Measurements from ENCODE around the gene ZNF407.

The ZNF407 gene

DNA sequence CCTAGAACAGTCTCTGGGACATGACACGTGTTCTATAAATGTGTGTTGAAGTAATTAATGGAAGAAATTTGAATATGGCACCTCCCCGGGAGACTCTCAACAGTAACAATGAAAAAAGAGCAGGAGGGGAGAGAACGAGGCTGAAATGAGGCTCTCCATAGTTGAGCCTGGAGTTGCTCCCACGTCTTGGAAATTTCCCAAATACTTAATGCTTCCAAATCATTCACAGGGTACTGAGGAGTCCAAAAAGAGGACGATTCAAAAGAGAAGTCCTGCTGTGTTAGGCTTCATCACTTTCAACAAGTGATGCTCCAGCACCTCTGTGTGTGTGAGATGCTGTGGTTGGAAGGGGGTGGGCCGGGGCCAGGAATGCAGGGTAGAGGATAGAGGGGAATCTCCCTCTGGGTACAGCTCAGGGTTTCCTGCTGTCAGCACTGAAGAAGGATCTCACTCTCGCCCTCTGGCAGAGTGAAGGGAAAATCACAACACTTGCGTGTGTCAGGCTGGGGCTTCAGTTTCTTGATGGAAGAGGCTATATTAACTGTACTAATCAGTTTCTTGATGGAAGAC, 18.1 kb upstream of the ZNF407 start:
- no peak for DNase-seq (ENCODE audit: low read depth in 1 of 2, low spot score in 1 of 2)

DNA sequence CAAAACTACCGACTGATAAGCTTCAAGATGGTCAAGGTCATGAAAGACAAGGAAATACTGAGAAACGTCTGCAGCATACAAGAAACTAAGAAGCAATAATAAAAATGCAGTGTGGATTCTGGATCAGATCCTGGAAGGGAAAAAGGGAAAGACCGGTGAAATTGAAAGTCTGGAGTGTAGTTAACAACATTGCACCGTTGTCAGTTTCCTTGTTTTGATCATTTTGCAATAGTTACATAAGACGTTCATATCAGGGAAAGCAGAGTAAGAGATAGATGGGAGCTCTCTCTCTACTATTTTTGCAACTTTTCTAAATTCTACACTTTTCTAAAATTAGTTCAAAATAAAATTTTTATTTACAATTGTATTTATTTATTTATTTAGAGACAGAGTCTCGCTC, 15.0 kb upstream of the ZNF407 start:
- DNase-seq (ENCODE audit: low read depth in 1 of 2, low spot score in 1 of 2), result no peak

DNA sequence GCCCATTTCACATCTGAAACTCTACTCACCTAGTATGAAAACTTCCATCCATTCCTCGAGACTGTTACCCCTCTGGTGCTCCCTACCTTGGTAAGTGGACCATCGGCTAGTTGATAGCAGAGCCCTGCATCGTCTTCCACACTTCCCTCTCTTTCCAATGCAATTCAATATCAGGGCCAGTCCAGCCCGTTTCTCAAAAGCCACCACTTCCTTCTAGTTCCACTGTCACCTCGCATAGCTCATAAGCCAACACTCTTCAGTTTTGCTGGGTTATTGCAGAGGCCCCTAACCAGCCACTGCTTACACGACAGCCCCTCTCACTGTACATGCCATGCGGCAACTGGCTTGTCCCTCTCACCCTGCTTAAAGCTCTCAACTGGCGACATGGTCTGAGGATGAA, 10.2 kb upstream of the ZNF407 start:
- DNase-seq (ENCODE audit: low read depth in 1 of 2, low spot score in 1 of 2), result no peak

DNA sequence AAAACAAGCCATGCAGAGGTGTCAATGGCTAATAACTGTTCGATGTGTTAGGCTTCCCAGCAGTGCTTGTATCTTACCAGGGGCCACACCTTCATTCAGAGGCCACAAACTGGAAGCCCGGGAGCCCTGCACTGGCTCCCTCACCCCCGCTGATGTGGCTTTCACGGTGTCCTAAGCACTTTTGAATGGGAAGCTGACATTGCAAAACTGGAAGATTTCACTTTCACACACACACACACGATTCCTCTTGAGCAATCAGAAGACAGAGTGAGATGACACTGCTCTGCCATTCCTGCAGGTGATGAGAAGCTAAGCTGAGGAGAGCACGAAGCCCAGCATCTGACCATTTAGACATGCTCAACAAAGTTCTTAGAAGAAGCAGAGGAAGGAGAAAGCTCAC, 8.6 kb upstream of the ZNF407 start:
- DNase-seq (ENCODE audit: low read depth in 1 of 2, low spot score in 1 of 2), result no peak

DNA sequence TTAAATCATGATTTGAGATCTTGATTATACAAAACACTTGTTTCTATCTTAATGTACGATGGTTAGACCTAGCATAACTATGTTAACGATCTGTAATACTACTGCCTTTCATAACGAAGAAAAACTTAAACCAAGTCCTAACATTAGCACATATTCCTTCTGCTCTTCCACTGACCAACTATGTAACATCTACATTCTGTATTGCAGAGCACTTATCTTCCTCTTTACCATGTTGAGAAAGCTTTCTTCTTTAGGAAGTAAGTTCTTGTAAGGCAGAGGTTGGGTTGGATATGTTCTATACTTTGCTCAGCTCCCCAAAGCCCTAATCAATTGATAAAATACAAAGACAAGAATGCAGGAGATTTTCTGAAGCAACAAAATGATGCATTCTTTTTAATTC, 7.9 kb upstream of the ZNF407 start:
- no peak for DNase-seq (ENCODE audit: low read depth in 1 of 2, low spot score in 1 of 2)

DNA sequence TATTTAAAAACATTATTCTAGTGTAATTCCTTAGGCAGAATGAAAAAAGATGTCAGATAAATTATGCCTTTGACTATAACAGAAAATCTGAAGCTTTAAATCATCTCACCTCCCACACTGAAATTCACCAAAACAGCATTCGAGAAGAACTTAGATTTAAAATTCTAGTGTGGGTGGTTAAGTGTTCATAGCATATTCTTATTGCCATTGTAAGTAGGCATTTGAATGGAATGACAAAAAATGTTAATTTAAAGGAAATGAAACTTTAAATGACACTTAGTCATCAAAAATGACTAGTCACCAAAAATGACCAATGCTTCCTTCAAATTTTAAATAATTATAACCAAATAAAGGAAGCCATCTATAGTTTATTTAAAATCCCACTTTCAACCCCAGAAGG, 7.0 kb upstream of the ZNF407 start:
- no peak for DNase-seq (ENCODE audit: low read depth in 1 of 2, low spot score in 1 of 2)

DNA sequence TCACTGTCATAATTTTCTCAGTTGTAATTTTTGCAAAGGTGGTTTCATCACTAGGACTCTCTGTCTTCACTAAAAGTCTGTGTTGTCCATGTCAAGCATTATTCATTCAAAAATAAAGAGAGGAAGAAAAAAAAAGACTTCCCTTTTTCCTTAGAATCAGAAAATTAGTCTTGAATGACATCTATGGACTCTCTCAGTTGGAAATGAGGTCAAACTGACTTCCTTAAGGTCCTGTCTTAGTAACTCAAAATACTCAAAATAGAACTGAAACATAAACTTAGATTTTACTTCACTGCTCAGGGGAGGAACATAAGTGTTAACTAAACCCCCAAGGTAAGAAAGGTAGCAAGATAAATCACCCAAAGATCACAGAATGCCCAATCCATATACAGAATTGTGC, 2.2 kb upstream of the ZNF407 start:
- DNase-seq (ENCODE audit: low read depth in 1 of 2, low spot score in 1 of 2), result no peak

DNA sequence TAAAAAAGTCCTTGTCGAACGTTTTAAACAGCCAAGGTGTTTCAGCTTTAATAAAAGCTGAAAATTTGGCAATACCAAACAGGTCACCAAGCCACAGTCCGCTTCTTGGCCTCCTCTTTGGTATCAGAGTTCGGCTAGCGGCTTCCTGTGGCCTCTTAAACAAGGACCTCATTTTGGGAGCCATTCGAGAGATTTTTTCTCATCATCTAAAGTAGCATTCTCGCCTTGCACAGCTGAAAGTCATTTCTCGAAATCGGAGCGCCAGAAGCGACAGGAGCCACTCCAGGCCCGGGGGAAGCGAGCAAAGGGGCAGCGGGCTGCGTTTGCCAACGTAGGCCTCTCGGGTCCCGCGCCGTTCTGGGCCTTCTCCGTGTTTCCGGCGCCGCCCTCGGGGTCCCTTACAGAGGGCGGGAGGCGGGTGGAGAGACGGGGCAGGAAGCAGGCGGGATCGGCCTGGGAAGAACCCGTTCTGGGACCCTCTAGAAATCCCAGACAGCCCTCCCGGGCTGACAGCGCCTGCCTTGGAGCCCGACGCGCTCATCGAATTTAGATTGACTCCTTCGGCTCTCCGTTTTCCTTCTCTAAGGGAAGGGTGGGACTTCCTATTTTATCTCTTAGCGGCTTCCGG, 522 bp upstream of the ZNF407 start:
- peak; percentile 51 to 53 for DNase-seq (ENCODE audit: low read depth in 1 of 2, low spot score in 1 of 2)

DNA sequence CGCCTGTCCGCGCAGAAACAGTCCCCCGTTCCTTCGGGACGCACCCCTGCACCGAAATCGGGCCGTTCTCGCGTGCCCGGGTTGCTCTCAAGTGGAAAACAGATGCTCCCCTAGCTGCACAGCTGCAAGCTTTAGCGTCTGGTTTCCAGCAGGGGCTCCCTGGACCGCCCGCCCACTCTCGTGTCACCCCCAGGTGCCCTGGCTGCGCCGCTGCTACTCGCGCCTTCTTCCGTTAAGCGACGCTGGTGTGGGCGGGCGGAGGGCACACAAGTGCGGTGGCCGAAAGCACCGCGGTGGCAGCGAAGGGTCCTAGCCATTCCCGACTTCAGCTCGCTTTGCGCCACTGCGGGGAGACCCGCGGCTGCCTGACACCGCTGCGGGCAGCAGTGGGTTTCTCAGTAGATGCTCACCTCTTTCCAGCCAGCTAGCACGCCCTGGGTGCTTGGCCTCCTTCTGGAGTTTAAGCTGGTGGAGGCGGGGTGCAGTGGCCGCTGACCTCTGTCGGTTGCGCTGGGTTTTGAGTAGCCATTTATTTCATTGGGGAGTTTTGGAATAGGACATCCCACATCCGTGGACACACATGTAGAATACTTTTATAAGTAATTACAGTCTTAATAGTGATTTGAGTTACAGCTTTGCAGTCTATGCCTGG, 806 bp downstream of the ZNF407 start:
- DNase-seq (ENCODE audit: low read depth in 1 of 2, low spot score in 1 of 2), result peak in 1 of 2 donors; percentile 49

DNA sequence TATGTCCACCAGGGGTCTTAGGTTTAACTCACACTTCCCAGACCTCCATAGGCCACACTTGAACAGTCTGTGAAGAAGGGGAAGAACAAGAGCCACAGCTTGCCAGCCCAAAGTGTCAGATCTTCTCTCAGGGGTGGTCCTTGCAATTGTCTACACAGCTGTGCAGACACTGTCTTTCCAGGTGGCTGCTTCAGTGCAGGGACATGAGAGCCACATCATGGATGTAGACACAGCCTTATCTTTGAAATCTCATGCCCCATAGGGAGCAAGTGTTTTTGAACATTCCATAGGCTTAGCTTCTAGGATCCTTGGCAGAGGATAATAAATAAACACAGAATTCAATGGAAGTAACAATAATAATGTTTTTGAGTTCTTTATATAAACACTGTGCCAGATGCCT, 6.7 kb downstream of the ZNF407 start:
- DNase-seq (ENCODE audit: low read depth in 1 of 2, low spot score in 1 of 2), result no peak

DNA sequence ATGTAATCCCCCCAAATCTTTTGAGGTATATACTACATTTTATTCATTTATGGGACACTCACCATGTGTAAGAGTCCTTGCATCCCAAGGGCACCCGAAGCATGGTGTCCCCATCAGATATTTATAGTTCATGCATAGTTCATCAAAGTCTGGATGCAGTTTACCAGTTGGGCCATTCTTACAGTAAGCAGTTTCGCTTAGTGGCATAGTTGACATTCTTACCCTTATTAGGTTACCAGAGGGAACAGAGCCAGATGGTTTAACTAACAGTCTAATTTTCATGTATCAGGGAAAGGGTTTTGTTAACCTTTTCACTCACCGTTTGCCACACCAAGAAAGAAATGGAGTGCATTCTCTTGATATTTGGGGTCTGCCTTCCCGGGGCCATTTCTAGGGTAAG, 7.1 kb downstream of the ZNF407 start:
- no peak for DNase-seq (ENCODE audit: low read depth in 1 of 2, low spot score in 1 of 2)

DNA sequence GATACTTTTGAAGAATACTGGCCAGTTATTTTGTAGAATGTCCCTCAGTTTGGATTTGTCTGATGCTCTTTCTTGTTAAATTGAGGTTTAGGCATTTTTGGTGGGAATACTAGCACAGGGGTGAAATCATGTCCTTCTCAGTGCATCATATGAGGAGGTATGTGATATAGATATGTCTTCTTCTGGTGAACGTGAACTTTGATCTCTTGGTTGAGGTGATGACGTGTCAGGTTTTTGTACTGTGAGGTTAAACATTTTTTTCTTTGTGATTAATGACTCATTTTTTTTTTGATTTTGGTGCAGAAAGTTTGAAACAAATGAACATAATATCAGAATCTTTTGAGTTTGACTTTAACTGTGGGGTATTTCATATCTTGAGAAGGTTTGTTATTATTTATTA, 11.0 kb downstream of the ZNF407 start:
- no peak for DNase-seq (ENCODE audit: low read depth in 1 of 2, low spot score in 1 of 2)

DNA sequence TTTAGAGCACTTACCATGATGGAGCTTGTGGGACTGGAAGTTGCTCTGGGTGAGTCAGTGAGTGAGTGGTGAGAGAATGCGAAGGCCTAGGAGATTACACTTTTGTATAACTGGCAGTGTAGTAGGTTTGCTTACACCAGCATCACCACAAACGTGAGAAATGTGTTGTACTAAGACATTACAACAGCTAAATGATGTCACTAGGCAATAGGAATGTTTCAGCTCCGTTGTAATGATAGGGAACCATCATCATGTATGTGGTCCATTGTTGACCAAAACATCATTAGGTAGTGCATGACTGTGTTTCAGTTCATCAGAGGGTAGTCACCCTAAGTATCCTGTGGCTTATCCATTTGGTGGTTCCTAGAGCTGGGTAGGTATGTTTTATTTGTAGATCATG, 11.9 kb downstream of the ZNF407 start:
- DNase-seq (ENCODE audit: low read depth in 1 of 2, low spot score in 1 of 2), result no peak

DNA sequence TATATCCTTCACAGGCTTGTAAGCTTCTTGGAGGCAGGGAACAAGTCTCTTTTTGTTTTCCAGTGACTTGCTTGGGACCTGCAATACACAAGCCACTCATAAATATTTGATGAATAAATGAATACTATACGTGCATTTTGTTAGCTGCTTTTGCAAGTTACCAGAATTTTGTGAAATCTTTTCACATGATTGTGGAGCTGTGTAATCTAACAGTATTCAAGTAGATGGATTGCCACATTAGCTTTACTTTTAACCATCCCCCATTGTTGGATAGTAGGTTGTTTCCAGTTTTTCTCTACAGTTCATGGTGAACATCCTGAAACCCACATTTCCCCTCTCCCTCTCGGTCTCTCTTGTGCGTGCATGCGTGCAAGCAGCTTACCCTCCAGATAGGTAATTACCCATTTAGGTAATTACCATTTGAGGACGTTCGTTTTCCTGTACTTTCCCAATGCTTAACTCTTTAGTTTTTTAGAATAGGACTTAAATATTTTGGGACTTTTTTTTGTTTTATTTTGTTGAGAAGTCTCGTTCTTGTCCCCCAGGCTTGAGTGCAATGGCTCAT, 12.5 kb downstream of the ZNF407 start:
- DNase-seq (ENCODE audit: low read depth in 1 of 2, low spot score in 1 of 2), result no peak

DNA sequence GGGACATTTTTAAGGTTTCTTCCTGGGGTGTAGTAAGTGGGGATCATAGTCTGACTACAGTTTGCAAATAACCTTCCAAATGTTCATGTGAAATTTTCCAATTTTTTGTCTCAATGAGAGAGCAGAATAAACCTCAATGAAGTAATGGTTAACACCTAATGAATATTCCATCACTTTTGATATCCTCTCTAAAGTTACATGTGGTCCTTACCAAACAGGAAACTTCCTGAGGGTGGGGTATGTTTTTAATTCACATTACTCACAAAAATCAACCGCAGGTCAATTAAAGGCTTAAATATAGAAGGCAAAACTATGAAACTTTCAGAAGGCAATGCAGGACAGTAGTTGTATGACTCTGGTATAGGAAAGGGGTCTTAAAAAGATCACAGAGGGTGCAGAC, 13.2 kb downstream of the ZNF407 start:
- no peak for DNase-seq (ENCODE audit: low read depth in 1 of 2, low spot score in 1 of 2)

DNA sequence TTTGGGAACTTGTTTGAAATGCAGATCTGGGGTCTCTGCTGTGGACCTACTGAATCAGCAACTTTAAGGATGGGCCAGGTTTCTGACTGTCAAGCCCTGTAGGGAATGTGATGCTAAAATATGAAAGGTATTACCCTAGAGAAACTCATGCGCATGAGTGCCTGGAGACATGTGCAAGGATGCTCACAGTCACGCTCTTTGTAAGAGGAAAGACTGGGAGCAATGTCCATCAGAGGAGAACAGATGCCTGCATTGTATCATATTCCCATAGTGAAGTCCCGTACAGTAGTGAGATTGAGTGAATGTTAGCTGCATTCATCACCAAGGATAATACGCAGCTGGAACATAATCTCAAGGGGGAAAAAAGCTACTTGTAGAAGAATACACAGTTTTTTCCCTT, 14.1 kb downstream of the ZNF407 start:
- no peak for DNase-seq (ENCODE audit: low read depth in 1 of 2, low spot score in 1 of 2)

DNA sequence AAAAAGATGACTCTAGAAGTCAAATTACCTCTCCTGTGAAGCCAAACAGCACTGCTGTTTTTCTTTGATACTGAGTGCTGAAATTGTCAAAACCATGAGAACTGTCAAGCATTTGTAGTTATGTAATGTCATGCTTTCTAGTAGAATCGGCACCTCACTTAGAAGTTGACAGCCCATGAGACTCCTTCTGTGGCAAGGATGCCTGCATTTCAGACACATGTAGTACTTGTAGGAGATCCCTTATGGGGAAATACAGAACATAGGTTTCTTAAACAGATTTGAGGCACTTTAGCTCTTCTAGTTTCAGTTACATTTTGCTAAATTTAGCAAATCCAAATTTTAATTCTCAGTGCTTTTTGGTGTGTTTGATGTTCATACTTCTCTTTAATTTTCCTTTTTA, 15.7 kb downstream of the ZNF407 start:
- no peak for DNase-seq (ENCODE audit: low read depth in 1 of 2, low spot score in 1 of 2)

DNA sequence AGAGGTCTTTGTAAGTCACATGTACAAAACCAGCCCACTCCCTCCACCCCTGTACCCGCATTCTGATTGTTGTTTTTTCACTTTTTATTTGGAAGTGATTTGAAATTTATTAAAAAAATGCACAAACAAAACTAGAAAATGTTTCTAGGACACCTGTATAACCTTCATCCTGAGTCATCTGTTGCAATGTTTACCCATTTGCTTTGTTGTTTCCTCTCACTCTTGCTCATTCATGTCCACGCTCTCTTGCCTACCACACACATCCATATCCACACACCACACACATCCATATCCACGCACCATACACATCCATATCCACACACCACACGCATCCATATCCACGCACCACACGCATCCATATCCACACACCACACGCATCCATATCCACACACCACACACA, 18.8 kb downstream of the ZNF407 start:
- no peak for DNase-seq (ENCODE audit: low read depth in 1 of 2, low spot score in 1 of 2)

DNA sequence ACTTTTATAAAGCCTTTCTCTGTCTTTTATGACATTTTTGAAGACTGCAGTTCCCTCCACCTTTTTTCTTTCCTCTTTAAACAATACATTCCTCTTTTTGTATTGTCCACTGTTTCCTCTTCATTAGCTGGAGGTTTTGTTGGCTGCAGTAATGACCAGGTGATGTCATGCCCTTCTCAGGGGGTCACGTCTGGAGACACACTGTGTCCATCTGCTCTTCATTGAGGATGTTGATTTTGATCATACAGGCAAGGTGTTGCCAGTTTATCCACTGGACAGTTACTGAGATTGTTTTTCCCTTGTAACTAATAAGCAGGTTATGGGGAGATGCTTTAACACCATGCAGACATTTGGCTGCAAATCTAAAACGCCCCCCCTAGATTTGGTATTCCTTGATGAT, 19.8 kb downstream of the ZNF407 start:
- DNase-seq (ENCODE audit: low read depth in 1 of 2, low spot score in 1 of 2), result no peak

DNA sequence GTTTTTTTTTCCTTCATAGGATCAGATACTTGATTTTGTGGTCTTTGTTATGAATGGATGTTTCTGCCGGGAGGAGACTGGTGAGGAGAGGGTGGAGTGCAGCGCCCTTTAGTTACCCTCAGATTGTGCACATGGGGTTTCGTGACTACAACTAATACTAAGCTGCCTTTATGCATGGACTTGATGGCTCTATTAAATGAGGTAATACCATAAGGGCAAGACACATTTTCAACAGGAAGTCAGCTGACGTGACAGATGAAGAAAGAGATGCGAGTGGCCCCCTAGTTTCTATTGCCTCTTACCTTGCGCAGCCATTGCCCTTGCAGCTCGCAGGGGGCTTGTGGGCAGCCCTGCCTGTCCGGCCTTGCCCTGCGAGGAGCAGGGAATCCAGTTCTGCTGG, 24.4 kb downstream of the ZNF407 start:
- DNase-seq (ENCODE audit: low read depth in 1 of 2, low spot score in 1 of 2), result no peak

DNA sequence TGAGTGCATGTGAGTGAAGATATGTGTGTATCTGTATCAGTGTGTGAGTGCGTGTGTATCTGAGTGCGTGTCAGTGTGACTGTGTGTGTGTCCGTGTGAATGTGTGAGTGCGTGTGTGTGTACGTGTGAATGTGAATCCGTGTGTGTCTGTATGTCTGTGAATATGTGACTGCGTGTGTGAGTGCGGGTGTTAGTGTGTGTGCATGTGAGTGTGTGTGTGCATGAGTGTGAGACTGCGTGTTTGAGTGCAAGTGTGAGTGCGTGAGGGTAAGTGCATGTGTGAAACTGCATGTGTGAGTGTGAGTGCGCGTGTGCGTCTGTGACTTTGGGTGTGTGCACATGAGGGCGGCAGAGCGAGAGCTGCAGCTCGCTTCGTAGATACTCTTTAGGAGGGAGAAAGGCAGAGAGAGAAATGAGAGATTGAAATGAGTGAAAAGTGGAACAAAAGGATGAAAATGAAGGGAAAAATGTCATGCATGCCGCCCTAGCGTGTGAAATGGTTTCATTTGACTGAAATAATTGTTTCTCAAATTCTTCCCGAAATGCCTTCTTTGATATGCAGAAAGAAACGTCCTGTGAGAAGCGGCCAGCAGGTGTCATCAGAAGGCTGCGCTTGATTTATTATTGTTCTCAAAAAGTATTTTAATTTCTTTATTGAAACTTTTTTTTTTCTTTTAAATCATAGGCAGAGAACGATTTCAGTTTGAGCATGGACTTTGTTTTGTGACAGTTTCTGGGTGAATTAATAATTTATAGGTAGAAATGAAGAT, 25.6 kb downstream of the ZNF407 start:
- DNase-seq (ENCODE audit: low read depth in 1 of 2, low spot score in 1 of 2), result no peak

DNA sequence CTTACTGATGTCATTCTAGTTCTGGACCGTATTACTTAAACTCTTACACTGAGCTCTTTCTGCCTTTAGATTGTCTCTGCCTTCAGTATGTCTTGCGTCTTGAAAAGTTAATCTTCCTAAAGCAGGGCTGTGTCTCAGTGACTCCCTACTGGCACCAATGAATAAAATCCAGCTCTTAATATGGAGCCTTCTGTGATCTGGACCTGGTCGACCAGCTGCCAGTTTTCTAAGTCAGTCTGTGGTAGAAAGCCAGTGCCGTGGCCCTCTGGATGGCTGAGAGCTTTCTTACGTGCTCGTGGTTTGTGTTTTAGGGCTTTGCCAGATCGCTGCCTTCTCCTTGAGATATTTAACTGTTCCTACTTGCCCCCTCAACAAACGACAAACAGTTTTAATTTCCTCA, 26.8 kb downstream of the ZNF407 start:
- no peak for DNase-seq (ENCODE audit: low read depth in 1 of 2, low spot score in 1 of 2)

Measured in activated CD4-positive, alpha-beta T cell treated with anti-CD3 and anti-CD28 coated beads, Interleukin-2, amount 50 U/mL, for 24 hours (primary cell).